HG03378 (cell line): ENCODE measurements around the gene SH2B3.
"Not testable (repeated sequence)": the region's sequence is repeated elsewhere in the genome, so short reads cannot be mapped to it uniquely, and the experiment has no call there.

ENCODE experiments used
- ATAC-seq: cut with Tn5 transposase; IDR thresholded peaks from one replicate; pipeline ENCODE4 v1.9.1; 2021; ENCODE audit warnings: mild to moderate bottlenecking, moderate library complexity; ENCODE audit not compliant: unreplicated experiment

SH2B3 gene

GRCh38 chr12:111386885-111387284, 18.8 kb upstream of the SH2B3 start:
- no peak for ATAC-seq

- no peak for ATAC-seq
Observed at GRCh38 chr12:111387747-111388323, 17.9 kb upstream of the SH2B3 start.

- no peak for ATAC-seq
Observed at GRCh38 chr12:111389635-111390034, 16.1 kb upstream of the SH2B3 start.

GRCh38 chr12:111390910-111391309, 14.8 kb upstream of the SH2B3 start:
- ATAC-seq, result no peak

GRCh38 chr12:111393700-111394300, 11.9 kb upstream of the SH2B3 start:
- ATAC-seq, result no peak

- no peak for ATAC-seq
Observed at GRCh38 chr12:111394480-111394879, 11.2 kb upstream of the SH2B3 start.

GRCh38 chr12:111395336-111396187, 10.2 kb upstream of the SH2B3 start:
- no peak for ATAC-seq

GRCh38 chr12:111396271-111396670, 9.5 kb upstream of the SH2B3 start:
- ATAC-seq, result not testable (repeated sequence)

- peak; percentile 42 for ATAC-seq
Observed at GRCh38 chr12:111396726-111397445, 8.8 kb upstream of the SH2B3 start.

GRCh38 chr12:111398530-111398929, 7.2 kb upstream of the SH2B3 start:
- ATAC-seq, result no peak

GRCh38 chr12:111399741-111400404, 5.8 kb upstream of the SH2B3 start:
- ATAC-seq, result not testable (repeated sequence)

GRCh38 chr12:111401167-111401605, 4.5 kb upstream of the SH2B3 start:
- ATAC-seq, result no peak

GRCh38 chr12:111402490-111402824, 3.3 kb upstream of the SH2B3 start:
- not testable (repeated sequence) for ATAC-seq

- ATAC-seq, result no peak
Observed at GRCh38 chr12:111404362-111405148, 1.2 kb upstream of the SH2B3 start.

GRCh38 chr12:111405149-111405858, 419 bp upstream of the SH2B3 start:
- peak; percentile 54 for ATAC-seq

- ATAC-seq, result no peak
Observed at GRCh38 chr12:111406474-111407376, 1.0 kb downstream of the SH2B3 start.

GRCh38 chr12:111407377-111408115, 1.8 kb downstream of the SH2B3 start:
- no peak for ATAC-seq

- no peak for ATAC-seq
Observed at GRCh38 chr12:111408116-111408440, 2.4 kb downstream of the SH2B3 start.
